Astrocyte of the spinal cord (primary cell): ENCODE measurements around the gene EPHA3.
A peak's percentile ranks its signal among the peaks of the same experiment; 100 is the strongest.

Experiments
- DNase-seq: peaks from one replicate; pipeline ENCODE4 v3.0.0; 2011; ENCODE audit warnings: low read depth, low spot score
- H3K4me3 ChIP-seq: 2 replicates; pipeline ENCODE4 v1.5.1; 2011; ENCODE audit warnings: low read depth, mild to moderate bottlenecking, low read length, moderate library complexity
- CTCF ChIP-seq: IDR thresholded peaks from 2 replicates; pipeline ENCODE4 v1.5.1; 2012; ENCODE audit warnings: low read depth, mild to moderate bottlenecking, low read length, inconsistent platforms
- in situ Hi-C: cut with HindIII; loops from 2 replicates; pipeline ENCODE4 v1.10.0; 2017; ENCODE audit warnings: low sequenced_read_pairs

Gene EPHA3

GRCh38 chr3:89315750-89316470 lies 208.5 kb downstream of the EPHA3 start:
- no peak overlapping the region for H3K4me3 ChIP-seq
- no peak for DNase-seq
- TF ChIP-seq CTCF: no peak
- in situ Hi-C loops: no loop called here

GRCh38 chr3:89320186-89320585 lies 212.8 kb downstream of the EPHA3 start:
- no peak for TF ChIP-seq CTCF
- DNase-seq: no peak
- in situ Hi-C loops: no loop called here
- H3K4me3 ChIP-seq: no peak overlapping the region

- no peak overlapping the region for H3K4me3 ChIP-seq
- in situ Hi-C loops: no loop called here
- TF ChIP-seq CTCF: no peak
- no peak for DNase-seq
Observed at GRCh38 chr3:89326997-89327396, 219.6 kb downstream of the EPHA3 start.

- H3K4me3 ChIP-seq: no peak overlapping the region
- in situ Hi-C loops: no loop called here
- no peak for TF ChIP-seq CTCF
- no peak for DNase-seq
Observed at GRCh38 chr3:89332386-89332785, 225.0 kb downstream of the EPHA3 start.

GRCh38 chr3:89332793-89333192 lies 225.4 kb downstream of the EPHA3 start:
- no peak for TF ChIP-seq CTCF
- H3K4me3 ChIP-seq: no peak overlapping the region
- peak; percentile 8 for DNase-seq
- in situ Hi-C loops: no loop called here

- no peak for DNase-seq
- H3K4me3 ChIP-seq: no peak overlapping the region
- in situ Hi-C loops: no loop called here
- TF ChIP-seq CTCF: no peak
Observed at GRCh38 chr3:89335693-89336092, 228.3 kb downstream of the EPHA3 start.

- peak; percentile 4 for DNase-seq
- no peak for TF ChIP-seq CTCF
- in situ Hi-C loops: no loop called here
- no peak overlapping the region for H3K4me3 ChIP-seq
Observed at GRCh38 chr3:89340408-89340807, 233.0 kb downstream of the EPHA3 start.
